Spleen (tissue), 7 donors: Measurements from ENCODE around the gene ARHGDIB.

ENCODE experiments used
- POLR2A ChIP-seq, 3 donors: fragments of 450-650 bp; IDR thresholded peaks; one replicate each; pipeline ENCODE4 v1.5.1; 2017; ENCODE audit warnings: antibody characterized with exemption in 3 of 3, mild to moderate bottlenecking in 1 of 3
- POLR2AphosphoS5 ChIP-seq, 3 donors: sonication (generic); formaldehyde crosslinking; IDR thresholded peaks; one replicate each; pipeline ENCODE4 v1.5.1; 2017; ENCODE audit warnings: antibody characterized with exemption in 3 of 3
- TF ChIP-seq, protein P1 (sequence below), 11 experiments: fragments of 200-600 bp in 7 of 11; fragments of 450-650 bp in 4 of 11; sonication (generic) in 4 of 11; IDR thresholded peaks in 8 of 11; conservative IDR thresholded peaks in 3 of 11; 1 replicate in 7 of 11; 2 replicates in 4 of 11; pipeline versions ENCODE4 v1.4.0 to v1.8.0; 2016 to 2021; ENCODE audit warnings: antibody characterized with exemption in 11 of 11, inconsistent platforms in 4 of 11, mild to moderate bottlenecking in 1 of 11
- donor health status: DM: no; HTN: no; CAD: no; lungs with moderate emphysema.
- donor health status: DM: no; HTN: no; CAD: no.
- donor health status: DM: no; HTN: no; CAD: no.

DNA sequence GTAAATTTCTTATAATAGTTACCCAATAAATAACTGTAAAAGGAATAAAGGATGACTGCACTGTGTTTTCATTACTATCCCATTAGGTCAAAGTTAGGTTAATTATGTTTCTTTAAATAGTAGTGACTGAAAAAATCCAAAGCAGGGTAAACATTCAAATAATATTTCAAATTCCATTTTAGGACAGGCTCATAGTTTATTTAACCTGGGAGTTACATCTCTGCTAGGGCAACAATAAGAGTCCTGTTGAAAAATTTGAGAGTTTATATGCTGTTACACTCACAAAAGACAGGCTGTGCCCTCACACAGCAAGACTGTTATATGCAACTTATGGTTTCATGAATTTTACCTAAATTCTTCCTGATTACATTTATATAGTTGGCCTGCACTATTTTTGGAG, 31.1 kb downstream of the ARHGDIB start:
- TF ChIP-seq, protein P1, sequence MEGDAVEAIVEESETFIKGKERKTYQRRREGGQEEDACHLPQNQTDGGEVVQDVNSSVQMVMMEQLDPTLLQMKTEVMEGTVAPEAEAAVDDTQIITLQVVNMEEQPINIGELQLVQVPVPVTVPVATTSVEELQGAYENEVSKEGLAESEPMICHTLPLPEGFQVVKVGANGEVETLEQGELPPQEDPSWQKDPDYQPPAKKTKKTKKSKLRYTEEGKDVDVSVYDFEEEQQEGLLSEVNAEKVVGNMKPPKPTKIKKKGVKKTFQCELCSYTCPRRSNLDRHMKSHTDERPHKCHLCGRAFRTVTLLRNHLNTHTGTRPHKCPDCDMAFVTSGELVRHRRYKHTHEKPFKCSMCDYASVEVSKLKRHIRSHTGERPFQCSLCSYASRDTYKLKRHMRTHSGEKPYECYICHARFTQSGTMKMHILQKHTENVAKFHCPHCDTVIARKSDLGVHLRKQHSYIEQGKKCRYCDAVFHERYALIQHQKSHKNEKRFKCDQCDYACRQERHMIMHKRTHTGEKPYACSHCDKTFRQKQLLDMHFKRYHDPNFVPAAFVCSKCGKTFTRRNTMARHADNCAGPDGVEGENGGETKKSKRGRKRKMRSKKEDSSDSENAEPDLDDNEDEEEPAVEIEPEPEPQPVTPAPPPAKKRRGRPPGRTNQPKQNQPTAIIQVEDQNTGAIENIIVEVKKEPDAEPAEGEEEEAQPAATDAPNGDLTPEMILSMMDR (IDR thresholded peaks at IDR 0.05 in 8 of 11, conservative IDR thresholded peaks at IDR 0.05 in 3 of 11) = no peak
- TF ChIP-seq POLR2A (IDR thresholded peaks at IDR 0.05) (no peak), POLR2AphosphoS5 (IDR thresholded peaks at IDR 0.05) (no peak)
